ENCODE measurements around the gene EIF2D. TPM values are rescaled to one million over a fixed set of nuclear protein-coding genes. Genes with fewer than 3 reads are reported as not detected.

The EIF2D gene
- total RNA-seq, 4 donors from 2014 or later = 42.0 to 78.4 (median 60.0) TPM

DNA sequence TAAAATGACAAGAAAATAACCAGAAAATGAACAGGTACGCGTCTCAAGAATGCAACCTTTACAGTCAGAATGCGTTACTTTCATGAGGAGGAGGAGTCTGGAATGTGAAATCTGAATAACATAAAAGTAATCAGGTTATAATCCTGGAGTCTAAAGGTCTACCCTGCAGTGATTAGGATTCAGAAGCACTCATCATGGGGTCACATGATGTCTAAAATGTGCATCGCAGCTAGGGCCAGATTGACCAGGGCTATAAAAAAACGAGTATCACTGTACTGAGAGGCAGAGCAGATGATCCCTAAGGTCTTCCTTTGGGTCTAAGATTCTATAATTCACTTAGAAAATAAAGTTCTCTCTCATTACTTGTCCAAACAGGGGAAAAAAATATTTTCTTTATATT is 7.4 kb downstream of the EIF2D start:
- Histone ChIP-seq H3K36me3 (peaks cover 0 to 100% (median 12%) of the 10 kb centered on the region in 3 donors), H3K4me1 (no peaks in the 10 kb centered on the region), H3K27ac (no peak overlapping the region), H3K9me3 (no peaks in the 10 kb centered on the region), H3K4me3 (no peak overlapping the region), H3K27me3 (no peaks in the 10 kb centered on the region)
- no peak for DNase-seq (ENCODE audit: low spot score in 2 of 2)
- 89 to 94% methylated on average over 5 of the region's 5 CpGs for WGBS, 2 donors
- TF ChIP-seq, protein P1, sequence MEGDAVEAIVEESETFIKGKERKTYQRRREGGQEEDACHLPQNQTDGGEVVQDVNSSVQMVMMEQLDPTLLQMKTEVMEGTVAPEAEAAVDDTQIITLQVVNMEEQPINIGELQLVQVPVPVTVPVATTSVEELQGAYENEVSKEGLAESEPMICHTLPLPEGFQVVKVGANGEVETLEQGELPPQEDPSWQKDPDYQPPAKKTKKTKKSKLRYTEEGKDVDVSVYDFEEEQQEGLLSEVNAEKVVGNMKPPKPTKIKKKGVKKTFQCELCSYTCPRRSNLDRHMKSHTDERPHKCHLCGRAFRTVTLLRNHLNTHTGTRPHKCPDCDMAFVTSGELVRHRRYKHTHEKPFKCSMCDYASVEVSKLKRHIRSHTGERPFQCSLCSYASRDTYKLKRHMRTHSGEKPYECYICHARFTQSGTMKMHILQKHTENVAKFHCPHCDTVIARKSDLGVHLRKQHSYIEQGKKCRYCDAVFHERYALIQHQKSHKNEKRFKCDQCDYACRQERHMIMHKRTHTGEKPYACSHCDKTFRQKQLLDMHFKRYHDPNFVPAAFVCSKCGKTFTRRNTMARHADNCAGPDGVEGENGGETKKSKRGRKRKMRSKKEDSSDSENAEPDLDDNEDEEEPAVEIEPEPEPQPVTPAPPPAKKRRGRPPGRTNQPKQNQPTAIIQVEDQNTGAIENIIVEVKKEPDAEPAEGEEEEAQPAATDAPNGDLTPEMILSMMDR (IDR thresholded peaks at IDR 0.05) = no peak
- TF ChIP-seq EP300 (IDR thresholded peaks at IDR 0.05) (no peak), POLR2A (IDR thresholded peaks at IDR 0.05) (no peak)

DNA sequence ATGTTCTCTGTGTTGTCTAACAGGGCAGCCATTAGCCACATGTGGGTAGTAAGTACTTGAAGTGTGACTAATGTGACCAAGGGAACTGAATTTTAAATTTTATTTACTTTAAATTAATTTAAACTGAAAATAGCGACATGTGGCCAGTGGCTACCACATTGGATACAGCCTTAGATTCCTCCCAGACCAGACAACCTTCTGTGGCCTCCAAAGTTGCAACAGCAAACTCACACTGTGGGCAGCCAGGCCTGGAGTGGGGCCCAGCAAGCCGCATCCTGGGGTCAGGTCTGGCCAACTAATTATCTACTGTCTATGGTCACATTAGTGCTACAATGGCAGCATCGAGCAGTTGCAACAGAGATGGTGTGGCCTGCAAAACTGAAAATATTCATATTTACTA is 11.7 kb downstream of the EIF2D start:
- Histone ChIP-seq H3K27ac (no peak overlapping the region), H3K27me3 (no peaks in the 10 kb centered on the region), H3K9me3 (no peaks in the 10 kb centered on the region), H3K4me3 (no peak overlapping the region), H3K4me1 (no peaks in the 10 kb centered on the region), H3K36me3 (peaks cover 0 to 100% (median 17%) of the 10 kb centered on the region in 3 donors)
- 77 to 94% methylated on average over 3 of the region's 3 CpGs for WGBS, 2 donors
- DNase-seq (ENCODE audit: low spot score in 2 of 2) = no peak
- TF ChIP-seq POLR2A (IDR thresholded peaks at IDR 0.05) = no peak
- TF ChIP-seq, protein P1 (IDR thresholded peaks at IDR 0.05) = no peak
- TF ChIP-seq EP300 (IDR thresholded peaks at IDR 0.05) = no peak

DNA sequence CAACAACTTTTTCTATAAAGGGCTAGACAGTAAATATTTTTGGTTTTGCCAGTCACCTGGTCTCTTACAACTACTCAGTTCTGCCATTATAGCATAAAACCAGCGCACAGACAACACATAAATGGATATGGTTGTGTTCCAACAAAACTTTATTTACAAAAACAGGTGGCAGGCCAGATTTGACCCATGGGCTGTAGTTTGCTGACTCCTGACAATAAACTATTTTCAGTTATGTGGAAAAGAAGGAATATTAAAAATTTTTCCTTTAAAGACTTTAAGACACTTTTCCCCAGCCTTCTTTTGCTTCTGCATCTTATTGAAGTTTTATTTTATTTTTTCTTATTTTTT is 16.0 kb downstream of the EIF2D start:
- Histone ChIP-seq H3K4me3 (no peak overlapping the region), H3K27me3 (no peaks in the 10 kb centered on the region), H3K4me1 (peaks cover 0 to under 1% (median under 1%) of the 10 kb centered on the region in 4 donors), H3K27ac (no peak overlapping the region), H3K9me3 (no peaks in the 10 kb centered on the region), H3K36me3 (peaks cover 0 to 100% (median 16%) of the 10 kb centered on the region in 3 donors)
- TF ChIP-seq EP300 (IDR thresholded peaks at IDR 0.05) (no peak), POLR2A (IDR thresholded peaks at IDR 0.05) (no peak)
- TF ChIP-seq, protein P1 (IDR thresholded peaks at IDR 0.05) = no peak
- DNase-seq (ENCODE audit: low spot score in 2 of 2) = no peak
- WGBS, 2 donors = 96 to 98% methylated on average over 1 of the region's 1 CpG

DNA sequence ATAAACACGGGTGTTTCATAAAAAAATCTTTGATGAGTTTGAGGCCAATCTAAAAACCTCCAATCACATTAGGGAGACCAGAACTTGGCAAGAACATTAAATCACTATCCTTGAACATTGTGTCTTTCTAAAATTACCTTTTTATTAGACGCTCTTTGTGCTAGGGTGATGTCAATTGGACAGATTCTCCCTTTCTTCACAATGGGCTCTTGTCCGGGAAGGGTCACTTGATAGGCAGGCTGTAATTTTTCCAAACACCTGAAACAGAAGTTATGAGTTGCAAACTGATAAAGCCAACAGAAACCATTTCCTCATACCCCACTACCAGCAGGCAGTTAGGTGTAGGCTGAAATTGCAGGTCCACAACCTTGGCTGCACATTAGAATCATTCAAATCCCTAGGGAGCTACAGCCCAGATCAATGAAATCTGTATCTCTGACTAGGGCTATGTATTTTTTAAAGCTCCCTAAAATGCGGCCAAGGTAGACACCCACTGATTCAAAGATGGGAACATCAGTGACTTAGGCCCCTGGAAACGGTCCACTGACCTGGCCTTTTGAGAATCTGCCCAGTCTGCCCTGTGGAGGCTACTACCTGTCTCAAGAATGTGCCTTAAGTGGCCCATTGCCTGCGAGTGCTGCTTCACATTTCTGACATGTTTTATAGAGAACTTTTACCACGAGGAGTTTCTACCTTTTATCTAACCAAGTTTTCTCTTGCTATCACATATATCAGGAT is 16.5 kb downstream of the EIF2D start:
- H3K9me3 ChIP-seq = no peaks in the 10 kb centered on the region
- peaks cover 0 to 6% (median 3%) of the 10 kb centered on the region in 4 donors for H3K4me1 ChIP-seq
- DNase-seq (ENCODE audit: low spot score in 2 of 2) = no peak
- no peak overlapping the region for H3K4me3 ChIP-seq
- 81 to 88% methylated on average over 7 of the region's 7 CpGs for WGBS, 2 donors
- TF ChIP-seq EP300 (IDR thresholded peaks at IDR 0.05) = no peak
- TF ChIP-seq POLR2A (IDR thresholded peaks at IDR 0.05) = no peak
- TF ChIP-seq, protein P1 (IDR thresholded peaks at IDR 0.05) = no peak
- H3K27ac ChIP-seq = no peak overlapping the region
- H3K27me3 ChIP-seq = no peaks in the 10 kb centered on the region
- peaks cover 0 to 100% (median 16%) of the 10 kb centered on the region in 3 donors for H3K36me3 ChIP-seq

DNA sequence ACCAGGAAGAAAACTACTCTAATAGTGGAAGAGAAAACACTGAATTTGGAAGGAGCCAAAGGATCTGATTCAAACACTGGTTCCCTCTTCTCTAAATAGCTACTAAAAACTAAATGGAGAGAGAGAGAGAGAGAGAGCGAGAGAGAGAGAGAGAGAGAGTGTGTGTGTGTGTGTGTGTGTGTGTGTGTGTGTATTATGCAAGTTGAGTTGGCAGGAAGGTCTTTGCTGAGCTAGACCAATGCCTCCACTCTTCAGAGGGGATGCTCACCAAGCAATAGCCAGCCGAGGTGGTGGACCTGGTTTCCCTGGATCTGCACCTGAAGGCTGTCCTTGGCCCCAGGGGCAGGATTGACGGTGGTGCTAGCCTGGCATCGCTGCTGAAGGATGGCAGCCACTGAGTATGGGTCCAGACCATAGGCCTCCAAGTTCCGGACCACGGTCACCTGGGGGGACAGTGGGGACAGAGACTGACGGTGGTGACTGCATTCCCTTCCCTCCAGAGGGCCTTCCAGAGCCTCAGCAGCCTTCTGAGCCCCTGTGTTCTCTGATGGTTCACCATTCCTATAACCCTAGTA is 18.8 kb downstream of the EIF2D start:
- DNase-seq (ENCODE audit: low spot score in 2 of 2) = no peak
- no peaks in the 10 kb centered on the region for H3K27me3 ChIP-seq
- TF ChIP-seq EP300 (IDR thresholded peaks at IDR 0.05) (no peak), POLR2A (IDR thresholded peaks at IDR 0.05) (no peak)
- TF ChIP-seq, protein P1 (IDR thresholded peaks at IDR 0.05) = no peak
- peaks cover 0 to 29% (median 25%) of the 10 kb centered on the region in 4 donors for H3K4me1 ChIP-seq
- no peaks in the 10 kb centered on the region for H3K9me3 ChIP-seq
- H3K36me3 ChIP-seq = peaks cover 0 to 95% (median 16%) of the 10 kb centered on the region in 3 donors
- H3K4me3 ChIP-seq = no peak overlapping the region
- 89 to 95% methylated on average over 7 of the region's 7 CpGs for WGBS, 2 donors
- H3K27ac ChIP-seq = no peak overlapping the region
